Inflammatory macrophage (primary cell): ENCODE data around the gene DNAH11.
"Not testable (repeated sequence)": the region's sequence is repeated elsewhere in the genome, so short reads cannot be mapped to it uniquely, and the experiment has no call there.

Experiments used
- DNase-seq, 2 donors: peaks; one replicate each; pipeline ENCODE4 v3.0.0-alpha.2; 2020 to 2022
- total RNA-seq, 18 experiments: gene quantifications; one replicate each; lab custom pipeline; 2026; ENCODE audit warnings: mixed read lengths in 6 of 18, inconsistent platforms in 2 of 18; lab: John Stamatoyannopoulos, UW

The DNAH11 gene
- total RNA-seq = 0 to 1.7 (median 0.29) reads per million in 18 experiments

GRCh38 chr7:21542891-21543527 lies at the start of gene DNAH11:
Gene DNAH11 (plus strand): TSS chr7:21543039. CDS start chr7:21543246, 207 bp downstream.
- peak; percentile 11 to 40 for DNase-seq

- no peak for DNase-seq
Measured at GRCh38 chr7:21495731-21496130, 47.1 kb upstream of the DNAH11 start.

GRCh38 chr7:21497072-21497471 lies 45.8 kb upstream of the DNAH11 start:
- DNase-seq = no peak

GRCh38 chr7:21500117-21500832 lies 42.6 kb upstream of the DNAH11 start:
- no peak for DNase-seq

- no peak for DNase-seq
Measured at GRCh38 chr7:21504021-21504420, 38.8 kb upstream of the DNAH11 start.

GRCh38 chr7:21507627-21508343 lies 35.1 kb upstream of the DNAH11 start:
- DNase-seq = peak; percentile 62 to 69

- DNase-seq = no peak
Measured at GRCh38 chr7:21508538-21508937, 34.3 kb upstream of the DNAH11 start.

GRCh38 chr7:21514062-21514461 lies 28.8 kb upstream of the DNAH11 start:
- DNase-seq = no peak

GRCh38 chr7:21524680-21525079 lies 18.2 kb upstream of the DNAH11 start:
- DNase-seq = no peak

GRCh38 chr7:21526007-21526406 lies 16.8 kb upstream of the DNAH11 start:
- peak in 1 of 2 donors; percentile 7 for DNase-seq

- DNase-seq = no peak
Measured at GRCh38 chr7:21526448-21526847, 16.4 kb upstream of the DNAH11 start.

- not testable (repeated sequence) for DNase-seq
Measured at GRCh38 chr7:21532485-21532884, 10.4 kb upstream of the DNAH11 start.

GRCh38 chr7:21533646-21534045 lies 9.2 kb upstream of the DNAH11 start:
- not testable (repeated sequence) for DNase-seq

GRCh38 chr7:21536445-21537118 lies 6.3 kb upstream of the DNAH11 start:
- DNase-seq = not testable (repeated sequence)

- DNase-seq = peak in 1 of 2 donors; percentile 11
Measured at GRCh38 chr7:21538936-21539495, 3.8 kb upstream of the DNAH11 start.

GRCh38 chr7:21543528-21544302 lies 876 bp downstream of the DNAH11 start:
- DNase-seq = no peak

- DNase-seq = no peak
Measured at GRCh38 chr7:21544303-21544656, 1.4 kb downstream of the DNAH11 start.

- DNase-seq = no peak
Measured at GRCh38 chr7:21544715-21545114, 1.9 kb downstream of the DNAH11 start.

GRCh38 chr7:21547501-21547900 lies 4.7 kb downstream of the DNAH11 start:
- peak in 1 of 2 donors; percentile 16 for DNase-seq

- no peak for DNase-seq
Measured at GRCh38 chr7:21548491-21548890, 5.7 kb downstream of the DNAH11 start.

- DNase-seq = no peak
Measured at GRCh38 chr7:21550076-21550475, 7.2 kb downstream of the DNAH11 start.
